HG03060 (cell line): Measurements from ENCODE around the gene DAZAP1.
"Not testable (repeated sequence)": the region's sequence is repeated elsewhere in the genome, so short reads cannot be mapped to it uniquely, and the experiment has no call there.

Experiments used
- ATAC-seq: cut with Tn5 transposase; IDR thresholded peaks from one replicate; pipeline ENCODE4 v1.9.1; 2021; ENCODE audit warnings: low read depth, moderate number of reproducible peaks; ENCODE audit not compliant: unreplicated experiment

The DAZAP1 gene

GRCh38 chr19:1409204-1410005, 2.0 kb downstream of the DAZAP1 start:
- ATAC-seq: no peak

GRCh38 chr19:1410136-1410786, 2.9 kb downstream of the DAZAP1 start:
- ATAC-seq: no peak

GRCh38 chr19:1410789-1411188, 3.4 kb downstream of the DAZAP1 start:
- no peak for ATAC-seq

GRCh38 chr19:1411255-1412191, 4.1 kb downstream of the DAZAP1 start:
- no peak for ATAC-seq

GRCh38 chr19:1412323-1412923, 5.0 kb downstream of the DAZAP1 start:
- ATAC-seq: no peak

- ATAC-seq: no peak
These were observed 5.8 kb downstream of the DAZAP1 start for GRCh38 chr19:1412995-1413800.

- no peak for ATAC-seq
These were observed 8.8 kb downstream of the DAZAP1 start for GRCh38 chr19:1416014-1416841.

GRCh38 chr19:1417145-1417544, 9.8 kb downstream of the DAZAP1 start:
- no peak for ATAC-seq

- no peak for ATAC-seq
These were observed 10.5 kb downstream of the DAZAP1 start for GRCh38 chr19:1417681-1418495.

GRCh38 chr19:1418496-1418775, 11.1 kb downstream of the DAZAP1 start:
- no peak for ATAC-seq

- ATAC-seq: no peak
These were observed 11.8 kb downstream of the DAZAP1 start for GRCh38 chr19:1418951-1419738.

GRCh38 chr19:1420085-1420484, 12.7 kb downstream of the DAZAP1 start:
- not testable (repeated sequence) for ATAC-seq

GRCh38 chr19:1420590-1420989, 13.2 kb downstream of the DAZAP1 start:
- ATAC-seq: no peak

- no peak for ATAC-seq
These were observed 14.0 kb downstream of the DAZAP1 start for GRCh38 chr19:1421218-1421957.

- no peak for ATAC-seq
These were observed 14.5 kb downstream of the DAZAP1 start for GRCh38 chr19:1421958-1422305.

GRCh38 chr19:1422360-1422759, 15.0 kb downstream of the DAZAP1 start:
- no peak for ATAC-seq

GRCh38 chr19:1422943-1423342, 15.6 kb downstream of the DAZAP1 start:
- no peak for ATAC-seq
